GM18526 (cell line): ENCODE results near the gene ATP13A2.
A peak's percentile ranks its signal among the peaks of the same experiment; 100 is the strongest.

Experiments
- POLR2A ChIP-seq: IDR thresholded peaks from 3 replicates; pipeline ENCODE4 v1.6.1; 2011; ENCODE audit not compliant: insufficient read length; ENCODE audit errors: extremely low read depth

Gene ATP13A2, protein sequence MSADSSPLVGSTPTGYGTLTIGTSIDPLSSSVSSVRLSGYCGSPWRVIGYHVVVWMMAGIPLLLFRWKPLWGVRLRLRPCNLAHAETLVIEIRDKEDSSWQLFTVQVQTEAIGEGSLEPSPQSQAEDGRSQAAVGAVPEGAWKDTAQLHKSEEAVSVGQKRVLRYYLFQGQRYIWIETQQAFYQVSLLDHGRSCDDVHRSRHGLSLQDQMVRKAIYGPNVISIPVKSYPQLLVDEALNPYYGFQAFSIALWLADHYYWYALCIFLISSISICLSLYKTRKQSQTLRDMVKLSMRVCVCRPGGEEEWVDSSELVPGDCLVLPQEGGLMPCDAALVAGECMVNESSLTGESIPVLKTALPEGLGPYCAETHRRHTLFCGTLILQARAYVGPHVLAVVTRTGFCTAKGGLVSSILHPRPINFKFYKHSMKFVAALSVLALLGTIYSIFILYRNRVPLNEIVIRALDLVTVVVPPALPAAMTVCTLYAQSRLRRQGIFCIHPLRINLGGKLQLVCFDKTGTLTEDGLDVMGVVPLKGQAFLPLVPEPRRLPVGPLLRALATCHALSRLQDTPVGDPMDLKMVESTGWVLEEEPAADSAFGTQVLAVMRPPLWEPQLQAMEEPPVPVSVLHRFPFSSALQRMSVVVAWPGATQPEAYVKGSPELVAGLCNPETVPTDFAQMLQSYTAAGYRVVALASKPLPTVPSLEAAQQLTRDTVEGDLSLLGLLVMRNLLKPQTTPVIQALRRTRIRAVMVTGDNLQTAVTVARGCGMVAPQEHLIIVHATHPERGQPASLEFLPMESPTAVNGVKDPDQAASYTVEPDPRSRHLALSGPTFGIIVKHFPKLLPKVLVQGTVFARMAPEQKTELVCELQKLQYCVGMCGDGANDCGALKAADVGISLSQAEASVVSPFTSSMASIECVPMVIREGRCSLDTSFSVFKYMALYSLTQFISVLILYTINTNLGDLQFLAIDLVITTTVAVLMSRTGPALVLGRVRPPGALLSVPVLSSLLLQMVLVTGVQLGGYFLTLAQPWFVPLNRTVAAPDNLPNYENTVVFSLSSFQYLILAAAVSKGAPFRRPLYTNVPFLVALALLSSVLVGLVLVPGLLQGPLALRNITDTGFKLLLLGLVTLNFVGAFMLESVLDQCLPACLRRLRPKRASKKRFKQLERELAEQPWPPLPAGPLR

GRCh38 chr1:17011439-17012307 is at the start of gene ATP13A2:
ATP13A2 (minus strand) TSS chr1:17011928; CDS start chr1:17011738, 190 bp downstream.
- peak; percentile 34 for TF ChIP-seq POLR2A

- TF ChIP-seq POLR2A = no peak
Measured at GRCh38 chr1:17061486-17061885, 49.8 kb upstream of the ATP13A2 start.

- TF ChIP-seq POLR2A = no peak
Measured at GRCh38 chr1:17060306-17060749, 48.6 kb upstream of the ATP13A2 start.

GRCh38 chr1:17059391-17060305 is 47.9 kb upstream of the ATP13A2 start:
- no peak for TF ChIP-seq POLR2A

- no peak for TF ChIP-seq POLR2A
Measured at GRCh38 chr1:17056551-17056950, 44.8 kb upstream of the ATP13A2 start.

DNA sequence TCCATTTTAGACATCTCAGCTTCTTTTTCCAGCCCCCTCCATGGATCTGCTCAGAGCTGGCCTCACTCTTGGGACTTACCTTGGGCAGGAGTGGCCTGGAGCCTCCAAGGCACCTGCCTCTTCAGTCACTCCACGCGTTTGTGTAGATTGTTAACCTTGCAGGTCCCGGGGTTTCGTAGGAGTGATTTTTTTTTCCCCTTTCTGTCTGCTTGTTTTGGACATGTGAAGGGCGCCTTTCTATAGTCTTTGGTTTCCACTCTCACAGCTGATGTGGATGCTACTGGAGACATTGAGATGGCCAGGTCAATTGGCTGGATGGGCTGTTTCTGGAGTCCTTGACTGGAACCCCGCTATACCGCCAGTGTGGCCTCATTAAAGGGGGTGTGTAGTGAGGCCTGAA is 44.1 kb upstream of the ATP13A2 start:
- no peak for TF ChIP-seq POLR2A

GRCh38 chr1:17053685-17054410 is 42.1 kb upstream of the ATP13A2 start, which contains the start of gene SDHB:
SDHB (minus strand) TSS chr1:17054032; CDS start chr1:17054019, 13 bp downstream.
- peak; percentile 86 for TF ChIP-seq POLR2A

- TF ChIP-seq POLR2A = no peak
Measured at GRCh38 chr1:17053086-17053684, 41.5 kb upstream of the ATP13A2 start.

- no peak for TF ChIP-seq POLR2A
Measured at GRCh38 chr1:17052641-17053040, 40.9 kb upstream of the ATP13A2 start.

DNA sequence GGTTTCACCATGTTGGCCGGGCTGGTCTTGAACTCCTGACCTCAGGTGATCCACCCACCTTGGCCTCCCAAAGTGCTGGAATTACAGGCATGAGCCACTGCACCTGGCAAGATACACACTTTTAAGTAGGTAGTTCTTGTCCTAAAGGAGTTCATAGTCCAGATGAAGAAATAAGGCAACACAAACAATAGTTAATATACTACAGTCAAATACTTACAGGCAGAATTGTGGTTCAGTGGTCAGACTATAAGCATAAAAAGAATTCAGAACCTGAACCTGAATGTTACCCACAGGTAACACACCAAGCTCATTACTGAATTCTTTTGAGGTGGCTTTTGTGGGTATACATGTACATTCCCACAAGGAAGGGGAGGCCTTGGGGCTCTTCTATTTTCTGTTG is 40.3 kb upstream of the ATP13A2 start:
- TF ChIP-seq POLR2A = no peak

GRCh38 chr1:17047924-17048323 is 36.2 kb upstream of the ATP13A2 start:
- no peak for TF ChIP-seq POLR2A

DNA sequence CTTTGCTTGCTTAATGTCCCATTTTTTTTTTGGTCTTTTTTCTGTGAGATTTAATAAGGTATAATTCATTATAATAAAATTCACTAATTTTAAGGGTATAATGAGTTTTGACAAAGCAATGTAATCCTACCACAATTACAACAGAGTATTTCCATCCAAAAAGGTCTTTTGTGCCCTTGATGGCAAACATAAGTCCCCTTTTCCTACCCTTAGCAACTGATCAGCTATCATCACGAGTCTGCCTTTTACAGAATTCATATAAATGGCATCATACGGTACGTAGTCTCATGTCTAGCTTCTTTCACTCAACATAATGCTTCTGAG is 34.6 kb upstream of the ATP13A2 start:
- no peak for TF ChIP-seq POLR2A
